Stomach (tissue), 4 donors: Measurements from ENCODE around the gene HYAL2.
A peak's percentile ranks its signal among the peaks of the same experiment; 100 is the strongest.

Experiments
- EP300 ChIP-seq: sonication (generic); formaldehyde crosslinking; IDR thresholded peaks from one replicate; pipeline ENCODE4 v1.6.1; 2017; ENCODE audit warnings: antibody characterized with exemption
- POLR2A ChIP-seq, 4 donors: fragments of 450-650 bp; IDR thresholded peaks; one replicate each; pipeline ENCODE4 v1.6.1; 2016; ENCODE audit warnings: antibody characterized with exemption in 4 of 4, control low read depth in 2 of 4, mild to moderate bottlenecking in 1 of 4, moderate library complexity in 1 of 4
- TF ChIP-seq, protein P1 (sequence below), 7 experiments: fragments of 450-650 bp in 4 of 7; fragments of 200-600 bp in 3 of 7; sonication (generic) in 3 of 7; IDR thresholded peaks; one replicate each; pipeline ENCODE4 v1.5.1; 2016 to 2019; ENCODE audit warnings: antibody characterized with exemption in 7 of 7, control low read depth in 2 of 7, mild to moderate bottlenecking in 1 of 7

- TF ChIP-seq, protein P1, sequence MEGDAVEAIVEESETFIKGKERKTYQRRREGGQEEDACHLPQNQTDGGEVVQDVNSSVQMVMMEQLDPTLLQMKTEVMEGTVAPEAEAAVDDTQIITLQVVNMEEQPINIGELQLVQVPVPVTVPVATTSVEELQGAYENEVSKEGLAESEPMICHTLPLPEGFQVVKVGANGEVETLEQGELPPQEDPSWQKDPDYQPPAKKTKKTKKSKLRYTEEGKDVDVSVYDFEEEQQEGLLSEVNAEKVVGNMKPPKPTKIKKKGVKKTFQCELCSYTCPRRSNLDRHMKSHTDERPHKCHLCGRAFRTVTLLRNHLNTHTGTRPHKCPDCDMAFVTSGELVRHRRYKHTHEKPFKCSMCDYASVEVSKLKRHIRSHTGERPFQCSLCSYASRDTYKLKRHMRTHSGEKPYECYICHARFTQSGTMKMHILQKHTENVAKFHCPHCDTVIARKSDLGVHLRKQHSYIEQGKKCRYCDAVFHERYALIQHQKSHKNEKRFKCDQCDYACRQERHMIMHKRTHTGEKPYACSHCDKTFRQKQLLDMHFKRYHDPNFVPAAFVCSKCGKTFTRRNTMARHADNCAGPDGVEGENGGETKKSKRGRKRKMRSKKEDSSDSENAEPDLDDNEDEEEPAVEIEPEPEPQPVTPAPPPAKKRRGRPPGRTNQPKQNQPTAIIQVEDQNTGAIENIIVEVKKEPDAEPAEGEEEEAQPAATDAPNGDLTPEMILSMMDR (IDR thresholded peaks at IDR 0.05): no peak
- TF ChIP-seq EP300: no peak
- TF ChIP-seq POLR2A (IDR thresholded peaks at IDR 0.05): peak in 1 of 4 donors; percentile 3
Observed at GRCh38 chr3:50299929-50300680, 22.4 kb downstream of the HYAL2 start.
